ENCODE results near the gene AFF1.
"Not testable (repeated sequence)": the region's sequence is repeated elsewhere in the genome, so short reads cannot be mapped to it uniquely, and the experiment has no call there.

AFF1 gene

GRCh38 chr4:87012265-87012953 is 77.6 kb downstream of the AFF1 start:
- no peak for DNase-seq (ENCODE audit: low spot score)

- DNase-seq (ENCODE audit: low spot score) = not testable (repeated sequence)
Observed at GRCh38 chr4:87012954-87013308, 78.1 kb downstream of the AFF1 start.

GRCh38 chr4:87014284-87014782 is 79.5 kb downstream of the AFF1 start:
- DNase-seq (ENCODE audit: low spot score) = no peak

- no peak for DNase-seq (ENCODE audit: low spot score)
Observed at GRCh38 chr4:87015416-87015815, 80.6 kb downstream of the AFF1 start.

GRCh38 chr4:87017580-87018342 is 83.0 kb downstream of the AFF1 start:
- DNase-seq (ENCODE audit: low spot score) = no peak

GRCh38 chr4:87018753-87019152 is 83.9 kb downstream of the AFF1 start:
- DNase-seq (ENCODE audit: low spot score) = no peak

- no peak for DNase-seq (ENCODE audit: low spot score)
Observed at GRCh38 chr4:87019246-87019791, 84.5 kb downstream of the AFF1 start.

GRCh38 chr4:87019898-87020297 is 85.1 kb downstream of the AFF1 start:
- no peak for DNase-seq (ENCODE audit: low spot score)

- no peak for DNase-seq (ENCODE audit: low spot score)
Observed at GRCh38 chr4:87024201-87024600, 89.4 kb downstream of the AFF1 start.

- no peak for DNase-seq (ENCODE audit: low spot score)
Observed at GRCh38 chr4:87025023-87025613, 90.3 kb downstream of the AFF1 start.

GRCh38 chr4:87025614-87026041 is 90.8 kb downstream of the AFF1 start:
- DNase-seq (ENCODE audit: low spot score) = no peak

- no peak for DNase-seq (ENCODE audit: low spot score)
Observed at GRCh38 chr4:87026800-87027495, 92.1 kb downstream of the AFF1 start.

GRCh38 chr4:87029356-87029755 is 94.5 kb downstream of the AFF1 start:
- DNase-seq (ENCODE audit: low spot score) = no peak

- DNase-seq (ENCODE audit: low spot score) = no peak
Observed at GRCh38 chr4:87030124-87030523, 95.3 kb downstream of the AFF1 start.

GRCh38 chr4:87030755-87031441 is 96.1 kb downstream of the AFF1 start:
- no peak for DNase-seq (ENCODE audit: low spot score)

GRCh38 chr4:87031920-87032319 is 97.1 kb downstream of the AFF1 start:
- DNase-seq (ENCODE audit: low spot score) = no peak

- no peak for DNase-seq (ENCODE audit: low spot score)
Observed at GRCh38 chr4:87032884-87033533, 98.2 kb downstream of the AFF1 start.

- DNase-seq (ENCODE audit: low spot score) = no peak
Observed at GRCh38 chr4:87033902-87034301, 99.1 kb downstream of the AFF1 start.

GRCh38 chr4:87034527-87034926 is 99.7 kb downstream of the AFF1 start:
- peak; percentile 19 for DNase-seq (ENCODE audit: low spot score)

GRCh38 chr4:87035881-87036509 is 101.2 kb downstream of the AFF1 start:
- DNase-seq (ENCODE audit: low spot score) = no peak

GRCh38 chr4:87036713-87037112 is 101.9 kb downstream of the AFF1 start:
- DNase-seq (ENCODE audit: low spot score) = no peak
